NCI-H1694 (cell line): ENCODE results near the gene KRT9.
"Not testable (repeated sequence)": the region's sequence is repeated elsewhere in the genome, so short reads cannot be mapped to it uniquely, and the experiment has no call there.

Source experiments
- DNase-seq: peaks from one replicate; lab custom pipeline; 2025; lab: John Stamatoyannopoulos, UW

KRT9 gene

DNA sequence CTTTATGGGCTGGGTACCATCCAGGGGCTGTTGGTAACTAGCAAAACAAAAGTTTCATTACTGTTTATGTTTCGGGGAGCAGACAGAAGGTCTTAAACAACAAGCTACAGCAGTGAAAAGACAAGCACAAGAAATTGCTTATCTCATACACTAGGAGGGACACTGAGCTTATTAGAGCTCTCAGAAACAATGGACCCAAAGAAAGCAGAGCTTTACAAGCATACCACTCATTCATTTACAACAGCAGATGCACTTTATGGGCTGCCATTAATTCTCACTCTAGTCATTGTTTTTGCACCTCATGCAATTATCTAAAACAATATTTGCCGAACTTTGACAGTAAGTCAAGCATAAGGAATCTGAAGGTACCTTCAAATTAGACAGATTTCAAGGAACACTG is 30.7 kb upstream of the KRT9 start:
- no peak for DNase-seq

GRCh38 chr17:41600318-41600717 is 28.5 kb upstream of the KRT9 start:
- DNase-seq = no peak

DNA sequence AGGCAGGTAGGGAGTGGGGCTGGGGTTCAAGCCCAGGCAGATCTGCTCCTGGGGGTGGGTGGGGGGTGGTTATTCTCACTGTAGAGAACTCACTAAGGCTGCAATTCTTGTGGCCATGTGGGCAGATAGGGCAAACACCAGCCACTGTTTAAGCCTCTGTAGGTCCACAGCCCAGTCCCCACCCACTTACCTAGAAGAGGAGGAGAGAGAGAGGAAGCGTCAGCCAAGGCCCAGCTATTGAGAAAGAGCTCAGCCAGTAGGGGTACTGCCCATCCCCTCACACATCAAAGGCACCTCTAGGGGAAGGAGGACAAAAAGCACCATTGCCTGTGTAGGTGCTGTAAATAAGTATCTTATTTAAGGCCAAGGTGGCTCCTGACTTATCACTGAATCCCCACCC is 27.8 kb upstream of the KRT9 start:
- no peak for DNase-seq

DNA sequence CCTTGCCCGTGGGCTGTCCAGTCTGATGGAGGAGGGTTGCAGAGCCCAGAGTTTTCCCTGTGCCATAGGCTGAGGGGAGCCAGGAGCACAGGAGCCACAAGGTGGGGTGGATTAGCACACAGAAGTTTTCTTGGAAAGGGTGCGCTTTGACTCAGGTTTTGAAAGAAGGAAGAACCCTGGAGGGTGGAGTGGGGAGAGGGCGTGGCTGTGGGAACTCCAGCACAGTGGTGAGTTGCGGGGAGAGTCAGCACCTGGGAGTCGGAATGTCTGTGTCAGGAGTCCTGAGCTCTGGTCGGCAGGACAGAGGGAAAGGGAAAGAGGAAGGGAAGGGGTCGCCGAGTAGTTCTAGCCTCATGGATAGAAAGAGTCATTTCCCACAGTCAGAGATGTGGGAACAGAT is 23.7 kb upstream of the KRT9 start:
- DNase-seq = no peak

DNA sequence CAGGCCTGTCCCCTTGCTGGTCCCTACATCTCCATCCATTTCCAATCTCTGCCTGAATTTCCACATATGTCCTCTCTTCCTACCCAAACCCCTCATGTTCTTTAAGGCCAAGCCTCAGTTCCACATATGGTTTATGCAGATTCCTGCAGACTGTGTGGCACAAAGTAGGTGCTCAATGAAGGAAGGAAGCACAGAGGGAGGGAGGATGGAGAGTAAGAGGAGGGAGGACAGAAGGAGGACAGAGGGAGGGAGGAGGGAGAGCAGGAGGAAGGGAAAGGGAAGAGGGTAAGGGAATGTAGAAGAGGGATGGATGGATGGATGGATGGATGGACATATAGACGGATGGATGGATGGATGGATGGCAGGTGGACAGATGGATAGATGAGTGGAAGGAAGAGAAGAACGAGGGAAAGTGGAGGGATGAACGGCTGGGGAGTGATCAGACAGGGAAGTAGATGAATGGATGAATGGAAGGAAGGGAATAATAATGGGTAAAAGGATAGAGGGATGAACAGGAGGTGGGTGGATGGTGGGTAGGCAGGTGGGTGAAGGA is 22.6 kb upstream of the KRT9 start:
- no peak for DNase-seq

- DNase-seq = no peak
Observed at GRCh38 chr17:41593306-41593981, 21.6 kb upstream of the KRT9 start.

- no peak for DNase-seq
Observed at GRCh38 chr17:41592601-41593305, 20.9 kb upstream of the KRT9 start.

GRCh38 chr17:41589301-41589700 is 17.4 kb upstream of the KRT9 start:
- no peak for DNase-seq

GRCh38 chr17:41588126-41588810 is 16.4 kb upstream of the KRT9 start:
- DNase-seq = no peak

DNA sequence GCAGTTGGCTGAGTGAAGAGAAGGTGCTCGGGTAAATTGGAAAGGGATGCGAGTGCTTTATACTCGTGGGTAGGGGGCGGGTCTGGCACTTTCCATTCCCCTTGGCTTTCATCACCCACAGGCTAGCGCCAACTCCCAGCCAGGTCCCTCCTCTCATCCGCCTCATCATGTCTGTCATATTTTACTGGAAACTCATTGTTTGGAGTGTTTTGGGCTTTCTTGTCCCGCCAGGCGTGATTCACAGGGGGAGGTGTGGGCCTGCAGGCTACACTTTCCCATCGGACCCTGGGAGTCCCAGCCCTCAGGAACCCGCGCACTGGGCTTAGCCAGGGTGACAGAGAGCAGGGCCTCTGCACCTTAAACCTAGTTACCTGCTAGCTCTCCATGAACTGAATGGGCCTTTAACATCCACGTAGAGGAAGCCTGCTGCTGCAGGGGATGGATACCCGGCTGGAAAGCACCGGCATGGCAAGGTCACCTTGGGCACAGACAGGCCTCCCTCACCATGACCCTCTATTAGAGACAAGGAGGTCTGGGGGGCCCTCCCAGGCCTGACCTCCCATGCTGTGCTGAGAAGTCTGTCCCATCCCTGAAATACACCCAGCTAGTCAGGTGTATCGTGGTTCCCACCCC is 15.1 kb upstream of the KRT9 start, which contains the start of gene KRT14:
Gene KRT14, minus strand, starts transcription at position 33 of the 633 bp plus-strand sequence. CDS start 61 bp downstream, outside the sequence.
- DNase-seq = no peak

GRCh38 chr17:41585301-41586056 is 13.6 kb upstream of the KRT9 start:
- no peak for DNase-seq

DNA sequence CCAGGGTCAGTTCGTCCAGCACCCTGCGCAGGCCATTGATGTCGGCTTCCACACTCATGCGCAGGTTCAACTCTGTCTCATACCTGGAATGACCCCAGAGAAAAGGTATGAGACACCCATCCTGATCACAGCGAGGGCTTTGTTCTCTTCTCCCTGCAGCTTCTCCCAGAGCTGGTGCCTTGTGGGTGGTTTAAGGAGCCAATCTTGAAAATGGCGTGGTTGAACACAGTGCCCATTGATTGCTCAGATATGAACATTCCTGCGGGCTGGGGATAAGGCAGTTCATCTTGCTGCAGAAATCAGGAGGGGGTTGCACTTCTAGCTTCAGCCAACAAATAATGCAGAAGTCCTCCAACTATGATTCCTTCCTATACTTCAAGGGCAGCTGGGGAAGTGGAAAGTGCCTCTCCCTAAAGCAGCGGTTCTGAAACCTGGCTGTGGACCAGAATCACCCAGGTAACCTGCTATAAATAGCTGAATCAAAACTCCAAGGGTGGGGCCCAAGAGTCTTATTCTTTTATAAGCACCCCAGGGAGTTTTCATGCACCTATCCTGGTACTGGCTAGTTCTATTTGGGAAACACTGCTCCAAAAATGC is 12.6 kb upstream of the KRT9 start:
- DNase-seq = not testable (repeated sequence)

- DNase-seq = no peak
Observed at GRCh38 chr17:41583137-41584127, 11.6 kb upstream of the KRT9 start.

DNA sequence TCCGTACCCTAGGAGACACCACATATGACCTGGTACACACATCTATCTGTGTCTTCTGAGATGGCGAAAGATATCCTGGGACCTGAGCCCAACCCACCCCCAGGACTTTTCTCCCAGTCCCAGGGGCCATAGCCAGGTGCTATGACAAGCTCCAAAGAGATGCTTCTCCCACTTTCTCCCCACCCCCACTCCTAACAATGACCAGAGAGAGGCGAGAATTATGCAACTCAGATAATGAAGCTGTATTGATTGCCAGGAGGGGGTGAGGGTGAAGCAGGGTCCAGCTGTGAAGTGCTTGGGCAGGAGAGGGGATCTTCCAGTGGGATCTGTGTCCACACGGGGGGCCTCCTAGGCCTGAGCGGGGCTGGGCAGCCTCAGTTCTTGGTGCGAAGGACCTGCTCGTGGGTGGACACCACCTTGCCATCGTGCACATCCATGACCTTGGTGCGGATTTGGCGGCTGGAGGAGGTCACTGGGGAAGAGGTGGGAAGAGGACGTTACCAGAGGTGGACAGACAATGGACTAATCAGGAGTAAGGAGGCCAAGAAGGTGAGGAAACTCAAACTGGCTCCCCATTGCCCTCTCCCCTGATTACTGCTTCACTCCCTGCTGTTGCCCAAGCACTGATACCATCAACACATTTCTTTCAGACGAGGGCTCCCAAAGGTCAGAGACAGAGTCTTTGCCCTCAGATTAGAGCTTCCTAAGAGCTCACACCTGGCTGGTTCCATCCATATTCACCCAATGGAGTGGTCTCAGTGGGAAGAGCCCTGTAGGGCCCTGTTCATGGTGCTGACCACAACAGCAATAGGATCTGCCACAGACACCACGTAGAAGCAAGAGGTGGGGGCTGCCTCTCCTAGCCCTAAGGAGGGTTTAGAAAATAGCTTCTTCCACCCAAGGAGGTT is 10.5 kb upstream of the KRT9 start:
- not testable (repeated sequence) for DNase-seq

DNA sequence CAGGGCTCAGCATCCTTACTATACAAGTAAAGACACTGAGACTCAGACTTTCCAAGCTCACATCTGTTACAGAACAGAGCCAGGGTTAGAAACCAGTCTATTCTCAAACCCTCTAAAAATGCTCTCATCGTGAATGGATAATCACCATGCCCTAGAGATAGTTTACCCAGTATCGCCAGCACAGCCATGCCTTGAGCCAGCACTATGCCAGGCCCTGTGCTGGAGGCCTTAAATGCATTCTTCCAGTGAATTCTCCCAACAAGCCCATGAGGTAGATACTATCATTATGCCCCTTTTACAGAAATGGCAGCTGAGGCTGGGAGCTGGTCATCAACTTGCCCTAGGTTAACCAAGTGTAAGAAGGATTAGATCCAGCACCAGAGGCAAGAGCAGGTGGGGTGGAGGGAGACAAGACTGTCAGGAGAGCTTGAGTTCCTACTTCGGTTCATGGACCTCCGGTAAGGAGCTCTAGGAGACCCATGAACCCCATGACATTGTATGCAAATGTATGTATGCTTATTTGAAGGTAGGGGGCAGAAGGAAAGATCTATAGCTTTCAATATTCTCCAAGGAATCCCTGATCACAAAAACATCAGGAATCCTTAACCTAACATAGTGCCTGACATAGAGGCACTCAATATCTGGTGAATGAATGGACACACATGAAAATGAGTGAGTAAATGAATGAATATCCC is 9.7 kb upstream of the KRT9 start:
- DNase-seq = no peak

DNA sequence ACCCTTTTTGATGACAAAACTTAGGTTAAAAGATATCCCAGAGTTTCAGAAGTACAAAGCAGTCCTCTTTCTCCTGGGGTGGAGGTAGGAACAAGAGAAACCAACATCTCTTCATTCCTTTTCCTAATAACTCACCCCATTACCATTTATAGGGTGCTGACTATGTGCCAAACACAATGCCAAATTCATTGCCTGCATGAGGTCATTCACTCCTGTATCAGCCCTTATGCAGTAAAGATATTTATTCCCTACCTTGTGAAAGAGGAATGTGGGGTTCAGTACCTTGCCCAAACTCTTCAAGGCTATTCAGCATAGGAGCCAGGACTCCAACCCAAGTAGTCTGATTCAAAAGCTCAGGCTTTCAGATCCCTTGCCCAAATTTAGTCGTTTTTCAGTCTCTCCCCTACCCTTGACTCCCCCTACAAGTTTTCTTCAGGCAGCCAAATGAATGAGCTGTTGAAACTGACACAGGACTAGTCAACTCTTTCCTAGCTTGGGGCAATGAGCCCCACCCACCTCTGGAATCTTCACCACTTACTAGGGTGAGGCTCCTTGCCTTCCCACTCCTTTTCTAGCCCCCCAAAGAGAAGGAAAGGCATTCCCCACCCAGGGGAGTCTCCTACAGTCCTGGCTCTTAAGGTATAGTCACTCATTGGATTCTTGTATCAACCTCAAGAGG is 9.0 kb upstream of the KRT9 start:
- no peak for DNase-seq

DNA sequence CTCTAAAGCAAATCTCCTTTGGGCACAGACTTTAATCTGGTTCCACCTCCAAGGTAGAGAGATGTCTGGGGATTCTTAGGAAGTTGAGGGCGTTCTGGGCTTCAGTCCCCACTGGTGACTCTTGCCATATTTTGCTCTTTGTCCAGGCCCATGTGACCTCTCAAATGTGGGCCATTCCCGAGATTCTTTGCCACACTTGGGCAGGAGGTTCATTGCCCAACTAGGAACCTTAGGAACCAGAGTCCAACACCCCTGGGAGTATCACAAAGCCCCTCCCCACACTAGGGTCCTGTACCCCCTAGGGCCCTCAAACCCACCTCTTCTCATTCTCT is 8.4 kb upstream of the KRT9 start:
- no peak for DNase-seq
